Ascending aorta (tissue), 2 donors: ENCODE measurements around the gene ABCA4. TPM values are rescaled to one million over a fixed set of nuclear protein-coding genes. Genes with fewer than 3 reads are reported as not detected.

ENCODE experiments used
- DNase-seq, 2 donors: peaks; one replicate each; pipeline ENCODE4 v3.0.0-alpha.2; 2019; ENCODE audit warnings: low spot score in 2 of 2
- H3K27ac ChIP-seq, 2 donors: fragments of 200-600 bp; sonication (generic); one replicate each; pipeline ENCODE4 v1.5.1; 2016 to 2017; ENCODE audit warnings: mild to moderate bottlenecking in 1 of 2
- H3K27me3 ChIP-seq: fragments of 200-600 bp; sonication (generic); one replicate; pipeline ENCODE4 v1.5.1; 2017
- H3K36me3 ChIP-seq, 2 donors: fragments of 200-600 bp; sonication (generic); one replicate each; pipeline ENCODE4 v1.5.1; 2016
- H3K4me1 ChIP-seq, 2 donors: fragments of 200-600 bp; sonication (generic); one replicate each; pipeline ENCODE4 v1.5.1; 2016 to 2017; ENCODE audit warnings: mild to moderate bottlenecking in 1 of 2
- H3K4me3 ChIP-seq, 2 donors: fragments of 200-600 bp; sonication (generic); one replicate each; pipeline ENCODE4 v1.5.1; 2016 to 2017; ENCODE audit warnings: mild to moderate bottlenecking in 1 of 2
- H3K9me3 ChIP-seq, 2 donors: fragments of 200-600 bp; sonication (generic); one replicate each; pipeline ENCODE4 v1.5.1; 2016
- intact Hi-C: fragments of 100-400 bp; cut with DNase I; formaldehyde crosslinking; loops from one replicate; pipeline ENCODE4 v1.15.1; 2023
- total RNA-seq: library from RNA; depleted of rRNA; stranded (reverse); fragments of >200 nt; gene quantifications from one replicate; pipeline ENCODE4 v1.1.0, GENCODE V29; 2016
- TF ChIP-seq, protein P1 (sequence below), 3 experiments: fragments of 200-600 bp in 2 of 3; fragments of 450-650 bp in 1 of 3; sonication (generic) in 2 of 3; IDR thresholded peaks; one replicate each; pipeline ENCODE4 v1.5.1; 2016 to 2019; ENCODE audit warnings: antibody characterized with exemption in 3 of 3, mild to moderate bottlenecking in 1 of 3, moderate library complexity in 1 of 3

ABCA4 gene
- total RNA-seq, 1 donor from 2014 or later = not detected

DNA sequence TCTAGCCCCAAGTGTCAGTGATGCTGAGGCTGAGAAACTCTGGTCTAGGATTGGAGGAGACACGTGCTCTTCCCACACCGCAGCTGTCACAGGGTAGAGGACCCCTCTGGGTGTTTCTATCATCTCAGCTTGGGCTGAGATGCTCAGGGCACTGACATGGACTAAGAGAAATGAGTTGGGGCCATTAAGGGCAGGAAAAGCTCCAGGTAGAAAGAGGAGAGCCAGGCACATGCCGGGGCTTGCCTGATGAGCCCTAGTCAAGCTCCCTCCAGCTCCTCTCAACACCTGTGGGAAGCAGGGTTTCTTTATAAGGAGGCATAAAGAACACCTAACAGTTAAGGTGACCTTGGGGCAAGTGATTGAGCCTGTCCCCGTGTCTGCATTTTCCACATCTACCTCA lies 17.3 kb downstream of the ABCA4 start:
- Histone ChIP-seq H3K9me3 (no peaks in the 10 kb centered on the region), H3K4me1 (no peaks in the 10 kb centered on the region), H3K4me3 (no peak overlapping the region), H3K36me3 (no peaks in the 10 kb centered on the region), H3K27me3 (no peaks in the 10 kb centered on the region), H3K27ac (no peak overlapping the region)
- DNase-seq = no peak
- TF ChIP-seq, protein P1, sequence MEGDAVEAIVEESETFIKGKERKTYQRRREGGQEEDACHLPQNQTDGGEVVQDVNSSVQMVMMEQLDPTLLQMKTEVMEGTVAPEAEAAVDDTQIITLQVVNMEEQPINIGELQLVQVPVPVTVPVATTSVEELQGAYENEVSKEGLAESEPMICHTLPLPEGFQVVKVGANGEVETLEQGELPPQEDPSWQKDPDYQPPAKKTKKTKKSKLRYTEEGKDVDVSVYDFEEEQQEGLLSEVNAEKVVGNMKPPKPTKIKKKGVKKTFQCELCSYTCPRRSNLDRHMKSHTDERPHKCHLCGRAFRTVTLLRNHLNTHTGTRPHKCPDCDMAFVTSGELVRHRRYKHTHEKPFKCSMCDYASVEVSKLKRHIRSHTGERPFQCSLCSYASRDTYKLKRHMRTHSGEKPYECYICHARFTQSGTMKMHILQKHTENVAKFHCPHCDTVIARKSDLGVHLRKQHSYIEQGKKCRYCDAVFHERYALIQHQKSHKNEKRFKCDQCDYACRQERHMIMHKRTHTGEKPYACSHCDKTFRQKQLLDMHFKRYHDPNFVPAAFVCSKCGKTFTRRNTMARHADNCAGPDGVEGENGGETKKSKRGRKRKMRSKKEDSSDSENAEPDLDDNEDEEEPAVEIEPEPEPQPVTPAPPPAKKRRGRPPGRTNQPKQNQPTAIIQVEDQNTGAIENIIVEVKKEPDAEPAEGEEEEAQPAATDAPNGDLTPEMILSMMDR (IDR thresholded peaks at IDR 0.05) = no peak
- intact Hi-C loops = no loop called here

DNA sequence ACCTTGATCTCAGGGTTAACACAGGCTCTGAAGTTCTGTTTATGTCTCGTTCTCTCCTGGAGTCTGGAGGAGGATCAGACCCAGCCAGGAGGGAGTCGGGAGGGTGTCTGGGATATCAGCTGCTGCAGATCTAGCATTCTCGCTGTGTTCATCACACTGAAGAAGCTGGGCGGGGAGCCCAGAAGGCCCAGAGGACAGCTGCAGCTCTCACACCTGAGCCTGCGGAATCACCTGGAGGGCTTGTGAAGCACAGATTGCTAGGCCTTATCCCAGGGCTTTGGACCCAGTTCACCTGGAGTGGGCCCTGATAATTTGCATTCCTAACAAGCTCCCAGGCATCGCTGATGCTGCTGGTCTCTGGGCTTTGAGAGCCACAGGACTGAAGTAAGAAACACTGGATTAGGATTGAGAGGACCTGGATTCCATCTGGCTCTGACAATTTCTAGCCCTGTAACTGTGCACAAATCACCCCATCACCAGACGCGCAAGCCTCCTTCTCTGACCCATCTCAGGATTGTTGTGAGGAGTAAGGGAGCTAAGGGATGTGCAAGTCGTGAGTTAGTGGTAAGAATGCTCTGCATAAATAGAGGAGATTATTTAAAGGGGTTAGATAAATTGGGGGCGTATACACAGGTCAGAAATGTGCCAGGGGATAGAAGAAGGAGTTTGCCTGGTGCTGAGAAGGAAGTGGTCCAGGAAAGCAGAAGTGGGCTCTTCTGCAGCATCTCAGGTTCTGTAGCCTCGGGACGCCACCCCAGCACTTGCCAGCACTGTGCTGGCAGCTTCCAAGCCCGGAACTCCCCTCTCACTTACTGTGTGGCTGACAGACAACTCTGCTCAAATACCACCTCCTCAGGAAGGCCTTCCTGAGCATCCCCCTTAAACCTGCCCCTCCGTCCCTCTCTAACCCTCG lies 19.1 kb downstream of the ABCA4 start:
- Histone ChIP-seq H3K4me1 (peaks cover 0 to 3% of the 10 kb centered on the region in 2 donors), H3K36me3 (no peaks in the 10 kb centered on the region), H3K4me3 (no peak overlapping the region), H3K9me3 (no peaks in the 10 kb centered on the region), H3K27me3 (no peaks in the 10 kb centered on the region), H3K27ac (no peak overlapping the region)
- DNase-seq = no peak
- intact Hi-C loops = no loop called here
- TF ChIP-seq, protein P1 (IDR thresholded peaks at IDR 0.05) = no peak

DNA sequence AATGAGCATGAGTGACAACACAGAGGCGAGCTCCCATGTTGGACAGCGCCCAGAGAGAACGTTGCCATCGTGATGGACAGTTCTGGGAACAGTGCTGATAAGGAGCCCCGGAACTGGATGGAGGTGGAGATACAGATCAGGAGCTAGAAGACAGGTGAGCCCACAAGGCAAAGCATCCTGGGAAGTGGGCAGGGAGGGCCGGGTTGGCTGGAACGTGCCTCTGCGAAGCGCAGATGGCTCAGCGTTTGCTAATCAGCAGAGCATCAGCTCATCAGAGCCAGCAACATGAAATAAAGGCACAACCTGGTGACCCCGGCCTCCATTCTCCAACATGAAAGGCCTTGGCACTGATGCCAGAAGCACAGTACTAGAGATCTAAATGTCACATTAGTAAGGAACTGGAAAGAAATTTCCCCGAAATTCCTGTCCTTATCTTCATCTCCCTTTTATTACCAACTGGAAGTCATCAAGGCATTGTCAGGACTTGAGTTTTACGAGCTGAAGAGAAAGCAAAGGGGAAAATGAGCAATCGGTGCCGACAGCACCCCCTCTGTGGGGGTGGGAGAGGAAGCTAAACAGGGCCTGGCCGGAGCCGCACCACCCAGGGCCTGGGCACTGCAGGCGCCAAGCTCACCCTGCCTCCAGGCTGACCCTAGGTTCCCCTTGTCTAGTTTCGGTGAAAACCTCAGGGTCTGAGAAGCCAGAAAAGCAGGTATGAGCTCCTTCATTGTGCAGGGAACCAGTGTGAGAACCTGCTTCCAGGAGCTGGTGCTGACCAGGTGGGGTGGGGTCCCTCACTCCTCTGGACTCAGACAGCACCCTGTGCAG lies 19.9 kb downstream of the ABCA4 start:
- Histone ChIP-seq H3K36me3 (no peaks in the 10 kb centered on the region), H3K4me1 (peaks cover 0 to 3% of the 10 kb centered on the region in 2 donors), H3K27ac (no peak overlapping the region), H3K27me3 (no peaks in the 10 kb centered on the region), H3K9me3 (no peaks in the 10 kb centered on the region), H3K4me3 (no peak overlapping the region)
- DNase-seq = no peak
- intact Hi-C loops = no loop called here
- TF ChIP-seq, protein P1 (IDR thresholded peaks at IDR 0.05) = no peak

DNA sequence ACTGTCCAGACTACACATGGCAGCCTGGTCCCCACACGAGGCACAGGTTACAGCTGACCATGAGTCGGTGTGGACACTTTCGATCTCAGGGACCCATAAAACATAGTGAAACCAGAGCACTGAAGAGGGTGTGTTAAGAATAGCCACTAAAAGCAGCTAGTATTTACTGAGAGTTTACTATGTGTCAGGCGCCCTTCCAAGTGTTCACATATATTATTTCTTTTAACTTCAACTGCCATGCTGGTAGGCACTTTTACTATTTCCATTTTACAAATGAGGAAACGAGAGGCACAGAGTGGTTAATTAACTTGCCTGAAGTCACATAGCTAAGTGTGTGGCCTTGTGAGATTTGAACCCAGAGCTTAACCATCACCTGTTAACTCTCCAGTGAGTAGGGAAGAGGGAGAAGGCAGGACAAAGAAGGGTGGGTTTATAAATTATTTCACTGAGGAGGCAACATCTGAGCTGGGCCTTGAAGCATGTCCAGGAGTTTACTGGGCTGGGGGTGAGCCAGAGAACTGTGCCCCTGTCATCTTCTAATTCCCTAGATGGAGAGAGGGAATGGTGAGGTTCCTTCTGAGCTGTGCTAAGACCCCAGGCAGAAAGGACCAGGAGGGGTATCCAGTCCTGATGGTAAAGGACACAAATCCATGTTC lies 20.7 kb downstream of the ABCA4 start:
- H3K4me3 ChIP-seq = no peak overlapping the region
- TF ChIP-seq, protein P1 (IDR thresholded peaks at IDR 0.05) = no peak
- no peak for DNase-seq
- H3K9me3 ChIP-seq = no peaks in the 10 kb centered on the region
- no peak overlapping the region for H3K27ac ChIP-seq
- H3K36me3 ChIP-seq = no peaks in the 10 kb centered on the region
- peaks cover 5 to 10% of the 10 kb centered on the region in 2 donors for H3K4me1 ChIP-seq
- H3K27me3 ChIP-seq = no peaks in the 10 kb centered on the region
- intact Hi-C loops = no loop called here

DNA sequence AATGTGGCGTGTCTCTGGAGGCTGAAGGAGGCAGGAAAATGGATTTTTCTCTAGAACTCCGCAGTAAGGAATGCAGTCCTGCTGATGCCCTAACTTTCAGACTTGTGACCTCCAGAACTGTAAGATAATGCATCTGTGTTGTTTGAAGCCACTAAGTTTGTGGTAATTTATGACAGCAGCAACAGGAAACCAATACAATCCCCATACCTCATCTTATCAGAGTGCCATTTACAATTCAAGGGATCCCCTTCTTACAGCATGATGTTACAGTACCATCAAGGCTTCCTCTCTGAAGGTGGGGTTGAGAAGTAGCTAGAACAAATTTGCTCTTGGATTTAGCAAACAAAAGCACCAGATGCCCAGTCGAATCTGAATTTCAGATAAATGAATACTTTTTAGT lies 21.6 kb downstream of the ABCA4 start:
- H3K27me3 ChIP-seq = no peaks in the 10 kb centered on the region
- H3K27ac ChIP-seq = no peak overlapping the region
- no peak overlapping the region for H3K4me3 ChIP-seq
- H3K36me3 ChIP-seq = no peaks in the 10 kb centered on the region
- peaks cover 10 to 19% of the 10 kb centered on the region in 2 donors for H3K4me1 ChIP-seq
- no peak for DNase-seq
- TF ChIP-seq, protein P1 (IDR thresholded peaks at IDR 0.05) = no peak
- intact Hi-C loops = no loop called here
- H3K9me3 ChIP-seq = no peaks in the 10 kb centered on the region
